K562 (cell line): ENCODE measurements around the gene VTI1B. TPM values are rescaled to one million over a fixed set of nuclear protein-coding genes. Genes with fewer than 3 reads are reported as not detected.
A peak's percentile ranks its signal among the peaks of the same experiment; 100 is the strongest.

ENCODE experiments used
- ATF7 ChIP-seq: fragments of 450-650 bp; IDR thresholded peaks from 2 replicates; pipeline ENCODE4 v1.7.1; 2014; ENCODE audit warnings: mild to moderate bottlenecking, moderate library complexity
- BCLAF1 ChIP-seq, 2 experiments: fragments of 450-650 bp in 1 of 2; IDR thresholded peaks; 2 replicates each; pipeline ENCODE4 v1.6.1; 2011 to 2017; ENCODE audit warnings: low read depth in 2 of 2, antibody characterized with exemption in 1 of 2, borderline replicate concordance in 1 of 2, low read length in 1 of 2, mild to moderate bottlenecking in 1 of 2, mixed read lengths in 1 of 2; ENCODE audit not compliant: control insufficient read depth in 1 of 2
- CHD7 ChIP-seq: fragments of 200-600 bp; sonication (generic); IDR thresholded peaks from one replicate; pipeline ENCODE4 v1.6.1; 2012; ENCODE audit warnings: mild to moderate bottlenecking, low read depth, low read length, inconsistent platforms
- NONO ChIP-seq, 2 experiments: fragments of 200-400 bp in 1 of 2; fragments of 450-650 bp in 1 of 2; formaldehyde crosslinking in 1 of 2; IDR thresholded peaks; 2 replicates each; pipeline ENCODE4 v1.6.1; 2017; ENCODE audit warnings: low read depth in 2 of 2, mild to moderate bottlenecking in 2 of 2, moderate library complexity in 2 of 2, low read length in 1 of 2
- SMAD4 ChIP-seq: fragments of 250-450 bp; sonication (Bioruptor Pico); conservative IDR thresholded peaks from 2 replicates; pipeline ENCODE4 v1.8.0; 2021; ENCODE audit warnings: inconsistent platforms, mild to moderate bottlenecking, moderate library complexity
- SMARCC2 ChIP-seq: fragments of 450-650 bp; IDR thresholded peaks from 2 replicates; pipeline ENCODE4 v1.6.1; 2017; ENCODE audit warnings: antibody characterized with exemption, moderate library complexity, mild to moderate bottlenecking, low read depth
- polyA plus RNA-seq, 8 experiments: library from polyadenylated mRNA; depleted of rRNA in 4 of 8; stranded (reverse) in 5 of 8; unstranded in 3 of 8; fragments of >200 nt; fragmentation: Nextera tagmentation in 2 of 8; fragmentation: Illumina TruSeq in 1 of 8; extraction: Ambion mirVana in 2 of 8; extraction: Trizol in 1 of 8; gene quantifications; 2 replicates each; pipeline versions ENCODE4 v1.2.1 to v1.2.3, GENCODE V29; 2011 to 2014; ENCODE audit warnings: inconsistent platforms in 1 of 8, missing spikeins in 1 of 8
- total RNA-seq, 7 experiments: library from RNA; depleted of rRNA in 6 of 7; stranded (reverse); fragments of >200 nt in 6 of 7; fragmentation: Illumina TruSeq in 2 of 7; extraction: Trizol in 2 of 7; gene quantifications; 2 replicates each; pipeline versions ENCODE4 v1.2.1 to v1.2.3, GENCODE V29; 2011 to 2021; ENCODE audit warnings: low replicate concordance in 1 of 7
- TF ChIP-seq, protein P1 (sequence below): fragments of 450-650 bp; formaldehyde crosslinking; IDR thresholded peaks from 2 replicates; pipeline ENCODE4 v1.4.0; 2020; ENCODE audit warnings: mild to moderate bottlenecking, moderate library complexity
- TF ChIP-seq, protein P2 (sequence below), 2 experiments: fragments of 450-650 bp; conservative IDR thresholded peaks; 2 replicates each; pipeline ENCODE4 v1.6.1; 2017; ENCODE audit warnings: mild to moderate bottlenecking in 2 of 2, moderate library complexity in 2 of 2

The VTI1B gene
- total and polyA plus RNA-seq, 9 of the 15 experiments (the other 6 are each of a cell fraction or from before 2014, with no cell fraction given), result 7.8 to 69.8 (median 50.1) TPM

DNA sequence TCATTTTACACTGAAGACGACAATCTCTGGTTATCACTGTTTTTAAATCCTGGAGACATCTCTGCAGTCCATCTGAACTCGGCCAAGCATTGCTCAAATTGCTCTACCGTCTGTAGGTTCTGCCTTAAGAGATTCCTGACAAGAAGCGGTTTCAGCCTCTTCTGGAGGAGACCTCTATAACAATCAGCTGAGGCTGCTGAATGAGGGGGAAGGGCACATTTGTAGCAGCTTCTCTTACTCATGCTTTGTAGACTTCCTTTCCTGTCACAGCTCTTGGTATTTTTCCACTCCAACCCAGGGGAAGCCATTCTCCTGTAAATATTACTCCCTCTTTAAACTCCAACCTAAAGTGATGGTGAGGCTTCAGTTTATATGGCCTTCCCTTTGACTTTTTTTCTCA lies 51.8 kb downstream of the VTI1B start (continued):
- TF ChIP-seq BCLAF1 (IDR thresholded peaks at IDR 0.05; ENCODE audit: borderline replicate concordance in 1 of 2, control insufficient read depth in 1 of 2, low read depth in 2 of 2, low read length in 1 of 2), result no peak
- TF ChIP-seq, protein P1, sequence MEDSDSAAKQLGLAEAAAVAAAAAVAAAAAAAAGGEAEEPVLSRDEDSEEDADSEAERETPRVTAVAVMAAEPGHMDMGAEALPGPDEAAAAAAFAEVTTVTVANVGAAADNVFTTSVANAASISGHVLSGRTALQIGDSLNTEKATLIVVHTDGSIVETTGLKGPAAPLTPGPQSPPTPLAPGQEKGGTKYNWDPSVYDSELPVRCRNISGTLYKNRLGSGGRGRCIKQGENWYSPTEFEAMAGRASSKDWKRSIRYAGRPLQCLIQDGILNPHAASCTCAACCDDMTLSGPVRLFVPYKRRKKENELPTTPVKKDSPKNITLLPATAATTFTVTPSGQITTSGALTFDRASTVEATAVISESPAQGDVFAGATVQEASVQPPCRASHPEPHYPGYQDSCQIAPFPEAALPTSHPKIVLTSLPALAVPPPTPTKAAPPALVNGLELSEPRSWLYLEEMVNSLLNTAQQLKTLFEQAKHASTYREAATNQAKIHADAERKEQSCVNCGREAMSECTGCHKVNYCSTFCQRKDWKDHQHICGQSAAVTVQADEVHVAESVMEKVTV (CRISPR knock-in tag), result no peak
- TF ChIP-seq SMARCC2, result no peak
- peak; percentile 53; the same call in 1 of the 2 replicates for TF ChIP-seq SMAD4 (CRISPR knock-in tag)
- no peak for TF ChIP-seq CHD7
- TF ChIP-seq, protein P2, sequence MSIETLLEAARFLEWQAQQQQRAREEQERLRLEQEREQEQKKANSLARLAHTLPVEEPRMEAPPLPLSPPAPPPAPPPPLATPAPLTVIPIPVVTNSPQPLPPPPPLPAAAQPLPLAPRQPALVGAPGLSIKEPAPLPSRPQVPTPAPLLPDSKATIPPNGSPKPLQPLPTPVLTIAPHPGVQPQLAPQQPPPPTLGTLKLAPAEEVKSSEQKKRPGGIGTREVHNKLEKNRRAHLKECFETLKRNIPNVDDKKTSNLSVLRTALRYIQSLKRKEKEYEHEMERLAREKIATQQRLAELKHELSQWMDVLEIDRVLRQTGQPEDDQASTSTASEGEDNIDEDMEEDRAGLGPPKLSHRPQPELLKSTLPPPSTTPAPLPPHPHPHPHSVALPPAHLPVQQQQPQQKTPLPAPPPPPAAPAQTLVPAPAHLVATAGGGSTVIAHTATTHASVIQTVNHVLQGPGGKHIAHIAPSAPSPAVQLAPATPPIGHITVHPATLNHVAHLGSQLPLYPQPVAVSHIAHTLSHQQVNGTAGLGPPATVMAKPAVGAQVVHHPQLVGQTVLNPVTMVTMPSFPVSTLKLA (conservative IDR thresholded peaks at IDR 0.05), result peak in 1 of 2 experiments; percentile 26; a peak in 1 of 4 replicates
- TF ChIP-seq ATF7, result no peak
- TF ChIP-seq NONO (IDR thresholded peaks at IDR 0.05; ENCODE audit: low read depth in 2 of 2, low read length in 1 of 2), result no peak
